ENCODE data around the gene C19orf18.

Gene C19orf18

DNA sequence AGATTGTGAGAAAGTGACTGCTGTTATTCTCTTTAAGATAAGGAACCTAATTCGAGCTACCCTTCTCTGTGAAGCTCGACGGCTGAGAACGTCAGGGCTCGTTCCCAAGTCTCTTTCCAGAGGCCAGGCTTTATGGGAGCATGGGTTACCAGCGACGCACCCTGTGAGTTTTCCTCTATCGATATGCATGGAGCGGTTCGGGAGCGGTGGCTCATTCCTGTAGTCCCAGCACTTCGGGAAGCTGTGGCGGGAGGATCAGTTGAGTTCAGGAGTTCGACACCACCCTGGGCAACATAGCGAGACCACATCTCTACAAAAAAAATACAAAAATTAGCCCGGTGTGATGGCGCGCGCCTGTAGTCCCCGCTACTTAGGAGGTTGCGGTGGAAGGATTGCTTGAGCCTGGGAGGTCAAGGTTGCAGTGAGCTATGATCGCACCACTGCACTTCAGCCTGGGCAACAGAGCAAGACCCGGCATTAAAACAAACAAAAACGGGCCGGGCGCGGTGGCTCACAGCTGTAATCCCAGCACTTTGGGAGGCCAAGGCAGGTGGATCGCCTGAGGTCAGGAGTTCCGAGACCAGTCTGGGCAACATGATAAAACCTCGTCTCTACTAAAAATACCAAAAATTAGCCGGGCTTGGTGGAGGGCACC is 29.0 kb upstream of the C19orf18 start:
- no peak for TF ChIP-seq POLR2AphosphoS5 (IDR thresholded peaks at IDR 0.05; ENCODE audit: low read depth, low read length)
- no peak for TF ChIP-seq TAF1 (IDR thresholded peaks at IDR 0.05; ENCODE audit: borderline replicate concordance, insufficient read depth, low read length)
- TF ChIP-seq SIN3A (IDR thresholded peaks at IDR 0.05; ENCODE audit: borderline replicate concordance, insufficient read depth, low read length): no peak
- no peak for TF ChIP-seq FOXP2 (optimal IDR thresholded peaks at IDR 0.05; ENCODE audit: borderline replicate concordance, extremely low read depth, extremely low read length, insufficient read depth)
- TF ChIP-seq, protein P1, sequence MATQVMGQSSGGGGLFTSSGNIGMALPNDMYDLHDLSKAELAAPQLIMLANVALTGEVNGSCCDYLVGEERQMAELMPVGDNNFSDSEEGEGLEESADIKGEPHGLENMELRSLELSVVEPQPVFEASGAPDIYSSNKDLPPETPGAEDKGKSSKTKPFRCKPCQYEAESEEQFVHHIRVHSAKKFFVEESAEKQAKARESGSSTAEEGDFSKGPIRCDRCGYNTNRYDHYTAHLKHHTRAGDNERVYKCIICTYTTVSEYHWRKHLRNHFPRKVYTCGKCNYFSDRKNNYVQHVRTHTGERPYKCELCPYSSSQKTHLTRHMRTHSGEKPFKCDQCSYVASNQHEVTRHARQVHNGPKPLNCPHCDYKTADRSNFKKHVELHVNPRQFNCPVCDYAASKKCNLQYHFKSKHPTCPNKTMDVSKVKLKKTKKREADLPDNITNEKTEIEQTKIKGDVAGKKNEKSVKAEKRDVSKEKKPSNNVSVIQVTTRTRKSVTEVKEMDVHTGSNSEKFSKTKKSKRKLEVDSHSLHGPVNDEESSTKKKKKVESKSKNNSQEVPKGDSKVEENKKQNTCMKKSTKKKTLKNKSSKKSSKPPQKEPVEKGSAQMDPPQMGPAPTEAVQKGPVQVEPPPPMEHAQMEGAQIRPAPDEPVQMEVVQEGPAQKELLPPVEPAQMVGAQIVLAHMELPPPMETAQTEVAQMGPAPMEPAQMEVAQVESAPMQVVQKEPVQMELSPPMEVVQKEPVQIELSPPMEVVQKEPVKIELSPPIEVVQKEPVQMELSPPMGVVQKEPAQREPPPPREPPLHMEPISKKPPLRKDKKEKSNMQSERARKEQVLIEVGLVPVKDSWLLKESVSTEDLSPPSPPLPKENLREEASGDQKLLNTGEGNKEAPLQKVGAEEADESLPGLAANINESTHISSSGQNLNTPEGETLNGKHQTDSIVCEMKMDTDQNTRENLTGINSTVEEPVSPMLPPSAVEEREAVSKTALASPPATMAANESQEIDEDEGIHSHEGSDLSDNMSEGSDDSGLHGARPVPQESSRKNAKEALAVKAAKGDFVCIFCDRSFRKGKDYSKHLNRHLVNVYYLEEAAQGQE (IDR thresholded peaks at IDR 0.05; ENCODE audit: insufficient read depth in 1 of 2, low read depth in 2 of 2, low read length in 2 of 2): no peak

DNA sequence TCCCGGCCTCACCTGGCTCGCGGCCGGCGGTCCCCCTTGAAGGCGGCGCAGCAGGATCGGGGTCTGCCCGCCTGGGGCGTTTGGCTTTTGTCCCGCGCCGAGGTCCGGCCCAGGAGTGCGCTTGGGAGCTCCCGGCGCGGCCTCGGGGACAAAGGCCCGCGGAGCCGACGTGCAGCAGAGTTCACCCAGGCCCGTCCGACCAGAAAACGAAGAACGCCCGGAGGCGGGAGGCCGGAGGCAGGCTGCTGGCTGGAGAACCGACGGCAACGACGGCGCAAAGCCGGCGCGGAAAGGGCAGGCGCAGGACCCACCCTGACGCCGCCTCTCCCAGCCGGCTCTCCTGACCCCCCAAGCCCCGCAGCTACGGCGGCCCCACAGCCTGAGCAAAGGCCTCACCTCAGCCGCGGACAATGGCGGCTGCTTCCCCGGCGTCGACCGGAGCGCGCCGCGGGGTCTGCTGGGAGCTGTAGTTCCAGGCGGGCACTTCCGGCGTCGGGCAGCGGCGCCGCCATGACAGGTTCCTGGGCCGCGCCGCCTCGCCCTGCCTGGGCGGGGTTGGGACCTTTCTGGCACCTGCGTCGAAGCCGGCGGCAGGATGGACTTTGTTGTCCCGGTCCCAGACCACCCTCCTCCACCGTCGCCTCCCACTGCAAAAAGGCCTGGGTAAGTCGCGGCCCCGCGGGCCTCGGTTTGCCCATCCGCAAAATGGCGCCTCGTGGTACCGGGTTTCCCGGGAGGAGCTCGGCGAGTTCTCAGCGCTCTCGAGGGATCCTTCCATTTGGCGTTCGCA is 28.2 kb upstream of the C19orf18 start, which contains the start of gene ZNF606:
ZNF606 (minus strand) TSS at position 437 of the 790 bp plus-strand sequence. CDS start 1,501 bp downstream, outside the sequence.
- TF ChIP-seq POLR2AphosphoS5 (IDR thresholded peaks at IDR 0.05; ENCODE audit: low read depth, low read length): peak; percentile 84
- no peak for TF ChIP-seq TAF1 (IDR thresholded peaks at IDR 0.05; ENCODE audit: borderline replicate concordance, insufficient read depth, low read length)
- TF ChIP-seq, protein P1 (IDR thresholded peaks at IDR 0.05; ENCODE audit: insufficient read depth in 1 of 2, low read depth in 2 of 2, low read length in 2 of 2): 0 out of 4 replicates have a peak, but pooled peaks of 1 of the 2 experiments have one; percentile 11
- TF ChIP-seq FOXP2 (optimal IDR thresholded peaks at IDR 0.05; ENCODE audit: borderline replicate concordance, extremely low read depth, extremely low read length, insufficient read depth): peak; percentile 46

DNA sequence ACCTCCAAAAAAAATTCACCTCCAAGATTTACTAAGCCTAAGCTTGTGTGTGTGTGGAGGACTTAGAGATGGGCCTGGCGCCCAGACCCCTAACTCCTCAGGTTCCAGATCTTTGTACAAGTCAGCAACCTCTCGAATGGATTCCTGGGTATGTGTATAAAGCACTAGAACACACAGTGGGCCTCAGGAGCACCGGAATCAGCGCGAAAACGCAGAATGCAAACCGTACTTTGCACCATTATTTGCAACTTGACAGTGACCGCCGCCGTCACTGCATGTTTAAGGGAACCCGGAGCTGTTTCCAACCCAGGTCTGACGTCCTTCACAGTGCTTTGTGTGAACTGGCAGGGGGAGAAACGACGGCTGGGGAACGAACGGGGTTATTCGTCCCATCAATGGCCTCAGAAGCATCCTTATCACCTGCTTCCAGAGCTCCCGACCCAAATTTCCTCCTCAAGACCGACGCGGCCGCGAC is 27.6 kb upstream of the C19orf18 start:
- no peak for TF ChIP-seq POLR2AphosphoS5 (IDR thresholded peaks at IDR 0.05; ENCODE audit: low read depth, low read length)

DNA sequence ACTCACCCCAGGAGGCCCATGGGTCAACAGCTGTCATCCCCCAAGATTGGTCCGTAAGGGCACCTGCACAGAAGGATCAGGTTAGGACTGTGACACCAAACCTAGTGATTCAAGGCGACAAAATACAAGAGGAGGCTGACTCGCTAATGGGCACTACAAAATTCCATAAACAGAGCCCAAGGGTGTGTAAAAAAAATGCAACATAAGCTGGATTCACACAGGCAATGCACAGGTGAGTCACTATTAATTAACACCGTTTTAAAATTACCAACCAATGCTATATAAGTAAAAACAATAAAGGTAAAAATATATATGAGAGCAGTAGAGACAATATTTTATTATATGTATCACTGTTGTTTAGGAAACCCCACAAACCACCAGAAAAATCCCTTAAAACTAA is 26.3 kb upstream of the C19orf18 start:
- TF ChIP-seq TAF1 (IDR thresholded peaks at IDR 0.05; ENCODE audit: borderline replicate concordance, insufficient read depth, low read length) (no peak), POLR2AphosphoS5 (IDR thresholded peaks at IDR 0.05; ENCODE audit: low read depth, low read length) (no peak), SIN3A (IDR thresholded peaks at IDR 0.05; ENCODE audit: borderline replicate concordance, insufficient read depth, low read length) (no peak), FOXP2 (optimal IDR thresholded peaks at IDR 0.05; ENCODE audit: borderline replicate concordance, extremely low read depth, extremely low read length, insufficient read depth) (no peak)
- TF ChIP-seq, protein P1 (IDR thresholded peaks at IDR 0.05; ENCODE audit: insufficient read depth in 1 of 2, low read depth in 2 of 2, low read length in 2 of 2): no peak

DNA sequence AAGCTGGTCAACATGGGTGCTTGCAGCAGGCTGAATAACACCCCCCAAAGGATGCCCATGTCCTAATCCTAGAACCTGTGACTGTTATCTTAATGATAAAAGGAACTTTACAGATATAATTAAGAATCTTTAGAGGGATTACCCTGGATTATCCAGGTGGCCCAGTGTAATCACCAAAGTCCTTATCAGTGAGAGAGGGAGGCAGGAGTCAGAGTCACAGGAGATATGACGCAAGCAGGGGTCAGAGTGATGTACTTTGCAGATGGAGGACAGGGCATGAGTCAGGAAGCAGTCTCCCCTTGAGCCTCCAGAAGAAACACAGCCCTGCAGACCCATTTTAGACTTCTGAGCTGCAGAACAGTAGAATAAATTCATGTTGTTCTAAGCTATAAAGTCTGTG is 18.5 kb upstream of the C19orf18 start:
- TF ChIP-seq, protein P1 (IDR thresholded peaks at IDR 0.05; ENCODE audit: insufficient read depth in 1 of 2, low read depth in 2 of 2, low read length in 2 of 2): no peak

All from PFSK-1 (cell line).